Chondrocyte (in vitro differentiated cells): ENCODE measurements around the gene ITPKB. TPM values are rescaled to one million over a fixed set of nuclear protein-coding genes. Genes with fewer than 3 reads are reported as not detected.

ENCODE experiments used
- DNase-seq: peaks from one replicate; pipeline ENCODE4 v3.0.0; 2021; ENCODE audit warnings: mixed read lengths, low spot score
- H3K27ac Mint-ChIP-seq: one replicate; pipeline ENCODE4 v1.8.0; 2021; ENCODE audit warnings: mild to moderate bottlenecking, moderate library complexity, mixed read lengths; ENCODE audit not compliant: unreplicated experiment
- H3K27me3 Mint-ChIP-seq: 2 replicates; pipeline ENCODE4 v1.8.0; 2021; ENCODE audit warnings: low read depth, mixed read lengths
- H3K36me3 Mint-ChIP-seq: 2 replicates; pipeline ENCODE4 v1.8.0; 2021; ENCODE audit warnings: low read depth, mixed read lengths
- H3K4me1 Mint-ChIP-seq: 2 replicates; pipeline ENCODE4 v1.8.0; 2021; ENCODE audit warnings: low read depth, mild to moderate bottlenecking, mixed read lengths
- H3K4me3 Mint-ChIP-seq: one replicate; pipeline ENCODE4 v1.8.0; 2021; ENCODE audit warnings: mild to moderate bottlenecking, moderate library complexity, mixed read lengths; ENCODE audit not compliant: unreplicated experiment
- H3K9me3 Mint-ChIP-seq: 2 replicates; pipeline ENCODE4 v1.8.0; 2021; ENCODE audit warnings: low read depth, mixed read lengths
- total RNA-seq: library from RNA; stranded (reverse); gene quantifications from 3 replicates; pipeline ENCODE4 v1.2.1, GENCODE V29; 2021
- TF ChIP-seq, protein P1 (sequence below): fragments of 200-600 bp; sonication (generic); IDR thresholded peaks from 2 replicates; pipeline ENCODE4 v1.5.0; 2021; ENCODE audit warnings: antibody characterized with exemption, mild to moderate bottlenecking, moderate library complexity

ITPKB gene
- total RNA-seq, 1 donor from 2014 or later = 13.4 TPM

DNA sequence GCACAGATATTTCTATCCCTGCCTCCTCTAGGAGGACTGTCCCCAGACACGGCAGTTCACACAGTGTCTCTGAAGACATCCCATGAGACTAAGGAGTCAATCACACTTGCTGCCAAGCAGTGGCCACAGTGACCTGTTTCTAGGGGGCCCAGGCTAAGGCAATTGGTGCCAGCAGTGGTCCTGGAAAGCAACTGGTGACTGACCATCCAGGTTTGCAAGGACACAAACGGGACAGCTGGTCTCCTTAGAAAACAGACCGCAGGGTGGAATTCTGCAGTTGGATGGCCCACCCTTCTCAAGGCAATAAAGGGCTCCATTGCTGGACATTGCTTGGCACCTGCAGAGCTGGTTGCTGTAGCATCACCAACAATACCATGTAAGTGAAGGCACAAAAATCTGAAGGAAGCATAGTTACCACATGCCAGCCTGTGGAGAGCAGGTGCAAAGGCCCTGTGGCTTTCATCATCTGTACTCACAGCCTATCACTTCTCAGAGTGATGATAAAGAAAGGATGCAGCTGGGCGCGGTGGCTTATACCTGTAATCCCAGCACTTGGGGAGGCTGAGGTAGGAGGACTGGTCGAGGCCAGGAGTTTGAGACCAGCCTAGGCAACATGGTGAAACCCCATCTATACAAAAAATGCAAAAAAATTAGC, 109.1 kb downstream of the ITPKB start:
- no peak overlapping the region for H3K27ac Mint-ChIP-seq
- DNase-seq = peak; percentile 36
- H3K36me3 Mint-ChIP-seq = no peaks in the 10 kb centered on the region
- TF ChIP-seq, protein P1, sequence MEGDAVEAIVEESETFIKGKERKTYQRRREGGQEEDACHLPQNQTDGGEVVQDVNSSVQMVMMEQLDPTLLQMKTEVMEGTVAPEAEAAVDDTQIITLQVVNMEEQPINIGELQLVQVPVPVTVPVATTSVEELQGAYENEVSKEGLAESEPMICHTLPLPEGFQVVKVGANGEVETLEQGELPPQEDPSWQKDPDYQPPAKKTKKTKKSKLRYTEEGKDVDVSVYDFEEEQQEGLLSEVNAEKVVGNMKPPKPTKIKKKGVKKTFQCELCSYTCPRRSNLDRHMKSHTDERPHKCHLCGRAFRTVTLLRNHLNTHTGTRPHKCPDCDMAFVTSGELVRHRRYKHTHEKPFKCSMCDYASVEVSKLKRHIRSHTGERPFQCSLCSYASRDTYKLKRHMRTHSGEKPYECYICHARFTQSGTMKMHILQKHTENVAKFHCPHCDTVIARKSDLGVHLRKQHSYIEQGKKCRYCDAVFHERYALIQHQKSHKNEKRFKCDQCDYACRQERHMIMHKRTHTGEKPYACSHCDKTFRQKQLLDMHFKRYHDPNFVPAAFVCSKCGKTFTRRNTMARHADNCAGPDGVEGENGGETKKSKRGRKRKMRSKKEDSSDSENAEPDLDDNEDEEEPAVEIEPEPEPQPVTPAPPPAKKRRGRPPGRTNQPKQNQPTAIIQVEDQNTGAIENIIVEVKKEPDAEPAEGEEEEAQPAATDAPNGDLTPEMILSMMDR = no peak
- H3K27me3 Mint-ChIP-seq = no peaks in the 10 kb centered on the region
- H3K4me1 Mint-ChIP-seq = peaks cover 9% of the 10 kb centered on the region
- no peaks in the 10 kb centered on the region for H3K9me3 Mint-ChIP-seq
- no peak overlapping the region for H3K4me3 Mint-ChIP-seq

DNA sequence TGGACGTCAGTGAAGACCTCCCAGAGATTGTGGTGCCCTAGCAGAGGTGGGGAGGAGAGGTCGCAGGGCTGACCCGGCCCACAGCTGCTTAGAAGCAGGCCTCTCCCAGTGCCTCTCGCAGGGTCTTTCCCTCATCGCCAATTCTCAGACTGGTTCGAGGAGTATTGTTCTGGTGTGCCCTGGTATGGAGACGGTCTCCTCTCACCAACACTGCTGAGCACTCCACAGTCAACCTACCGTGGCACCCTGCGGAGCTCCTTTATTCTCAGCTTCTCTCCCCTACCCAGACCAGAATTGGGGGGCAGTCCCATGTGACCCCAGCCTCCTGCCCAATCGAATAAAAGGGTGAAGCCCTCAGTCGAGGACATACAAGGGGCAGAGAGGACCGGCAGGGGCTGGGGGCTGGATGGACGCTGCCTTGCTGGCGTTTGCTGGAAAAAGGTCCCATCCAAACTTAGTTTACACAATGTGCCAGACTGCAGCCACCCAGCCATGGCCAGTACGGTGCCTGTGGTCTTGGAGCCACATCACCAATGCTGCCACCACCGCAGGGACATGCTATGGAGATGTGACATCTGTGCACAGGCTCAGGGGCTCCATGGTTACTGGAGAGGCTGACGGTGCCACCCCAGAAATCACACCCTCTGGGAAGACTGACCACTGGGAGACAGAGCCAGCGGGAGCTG, 109.7 kb downstream of the ITPKB start:
- H3K9me3 Mint-ChIP-seq = no peaks in the 10 kb centered on the region
- peaks cover 9% of the 10 kb centered on the region for H3K4me1 Mint-ChIP-seq
- no peak overlapping the region for H3K27ac Mint-ChIP-seq
- DNase-seq = peak; percentile 59
- TF ChIP-seq, protein P1 = no peak
- no peak overlapping the region for H3K4me3 Mint-ChIP-seq
- no peaks in the 10 kb centered on the region for H3K27me3 Mint-ChIP-seq
- no peaks in the 10 kb centered on the region for H3K36me3 Mint-ChIP-seq

DNA sequence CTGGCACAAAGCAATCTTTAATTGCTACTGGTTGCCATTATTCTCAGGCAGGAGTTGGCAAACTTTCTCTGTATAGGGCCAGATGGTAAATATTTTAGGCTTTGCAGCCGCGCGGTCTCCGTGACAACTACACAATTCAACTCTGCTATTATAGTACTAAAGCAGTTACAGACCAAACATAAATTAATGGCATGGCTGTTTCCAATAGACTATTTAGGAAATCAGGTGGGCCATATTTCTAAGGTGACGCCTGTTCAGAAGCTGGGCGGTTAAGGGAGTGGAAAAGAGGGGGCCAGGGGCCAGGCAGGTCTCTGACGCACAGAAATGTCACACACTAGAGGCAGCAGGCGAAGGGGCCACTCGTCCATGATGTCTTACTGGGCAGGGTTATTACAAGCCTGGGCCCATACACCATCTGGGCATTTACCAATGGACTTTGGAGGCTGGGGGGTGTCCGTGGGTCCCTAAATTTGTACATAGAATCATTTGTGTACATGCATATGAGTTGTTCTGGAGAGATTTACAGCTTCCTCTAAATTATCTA, 110.4 kb downstream of the ITPKB start:
- Mint-ChIP-seq H3K4me1 (peaks cover 9% of the 10 kb centered on the region), H3K27ac (no peak overlapping the region), H3K36me3 (no peaks in the 10 kb centered on the region), H3K9me3 (no peaks in the 10 kb centered on the region), H3K27me3 (no peaks in the 10 kb centered on the region), H3K4me3 (no peak overlapping the region)
- DNase-seq = peak; percentile 50
- TF ChIP-seq, protein P1 = no peak

DNA sequence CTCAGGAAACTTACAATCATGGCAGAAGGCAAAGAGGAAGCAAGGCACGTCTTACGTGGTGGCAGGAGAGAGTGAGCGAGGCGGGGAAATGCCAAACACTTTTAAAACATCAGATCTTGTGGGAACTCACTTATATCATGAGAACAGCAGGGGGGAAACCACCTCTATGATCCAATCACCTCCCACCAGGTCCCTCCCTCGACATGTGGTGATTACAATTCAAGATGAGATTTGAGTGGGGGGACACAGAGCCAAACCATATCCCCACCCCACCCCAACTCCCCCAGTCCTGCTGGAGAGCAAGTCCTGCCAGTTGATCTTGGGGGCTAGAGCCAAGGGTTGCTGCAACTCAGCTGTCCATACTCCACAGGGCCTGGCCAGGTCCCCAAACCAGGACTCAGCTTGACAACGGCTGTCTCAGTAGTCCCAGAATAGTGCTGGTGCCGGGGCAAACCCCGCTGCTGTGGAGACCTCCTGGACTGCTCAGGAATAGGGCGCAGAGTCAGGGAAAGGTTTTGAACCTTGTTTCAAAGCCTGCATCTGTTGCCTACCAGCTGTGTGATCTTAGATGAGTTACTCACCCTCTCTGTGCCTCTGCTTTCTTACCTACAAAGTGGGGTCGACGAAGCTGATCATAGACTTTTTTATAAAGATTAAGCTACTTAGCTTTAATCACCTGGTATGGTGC, 111.0 kb downstream of the ITPKB start:
- no peak overlapping the region for H3K27ac Mint-ChIP-seq

More for the DNA sequence above, 111.0 kb downstream of the ITPKB start:
- no peaks in the 10 kb centered on the region for H3K36me3 Mint-ChIP-seq
- H3K4me1 Mint-ChIP-seq = peaks cover 9% of the 10 kb centered on the region
- DNase-seq = peak; percentile 51
- H3K9me3 Mint-ChIP-seq = no peaks in the 10 kb centered on the region
- TF ChIP-seq, protein P1 = no peak
- H3K27me3 Mint-ChIP-seq = no peaks in the 10 kb centered on the region
- no peak overlapping the region for H3K4me3 Mint-ChIP-seq
